ENCODE measurements around the gene MAST4.

Gene MAST4

GRCh38 chr5:67021031-67021430 lies 424.8 kb downstream of the MAST4 start:
- no peak for DNase-seq (ENCODE audit: low read depth)

- DNase-seq (ENCODE audit: low read depth), result no peak
These were observed 425.3 kb downstream of the MAST4 start for GRCh38 chr5:67021521-67021920.

- DNase-seq (ENCODE audit: low read depth), result peak; percentile 51
These were observed 425.8 kb downstream of the MAST4 start for GRCh38 chr5:67021962-67022361.

- no peak for DNase-seq (ENCODE audit: low read depth)
These were observed 429.3 kb downstream of the MAST4 start for GRCh38 chr5:67025457-67025856.

- DNase-seq (ENCODE audit: low read depth), result no peak
These were observed 430.1 kb downstream of the MAST4 start for GRCh38 chr5:67026278-67026677.

GRCh38 chr5:67027171-67027570 lies 431.0 kb downstream of the MAST4 start:
- DNase-seq (ENCODE audit: low read depth), result no peak

- no peak for DNase-seq (ENCODE audit: low read depth)
These were observed 432.2 kb downstream of the MAST4 start for GRCh38 chr5:67028371-67028770.

- no peak for DNase-seq (ENCODE audit: low read depth)
These were observed 432.7 kb downstream of the MAST4 start for GRCh38 chr5:67028941-67029340.

- no peak for DNase-seq (ENCODE audit: low read depth)
These were observed 433.3 kb downstream of the MAST4 start for GRCh38 chr5:67029481-67029880.

- DNase-seq (ENCODE audit: low read depth), result peak; percentile 78
These were observed 434.3 kb downstream of the MAST4 start for GRCh38 chr5:67030289-67031056.

GRCh38 chr5:67031057-67031443 lies 434.9 kb downstream of the MAST4 start:
- DNase-seq (ENCODE audit: low read depth), result no peak

GRCh38 chr5:67031692-67032091 lies 435.5 kb downstream of the MAST4 start:
- no peak for DNase-seq (ENCODE audit: low read depth)

GRCh38 chr5:67032921-67033664 lies 436.9 kb downstream of the MAST4 start:
- peak; percentile 75 for DNase-seq (ENCODE audit: low read depth)

- DNase-seq (ENCODE audit: low read depth), result no peak
These were observed 437.9 kb downstream of the MAST4 start for GRCh38 chr5:67033880-67034651.

GRCh38 chr5:67035098-67035740 lies 439.0 kb downstream of the MAST4 start:
- no peak for DNase-seq (ENCODE audit: low read depth)

- no peak for DNase-seq (ENCODE audit: low read depth)
These were observed 441.0 kb downstream of the MAST4 start for GRCh38 chr5:67037171-67037570.

- no peak for DNase-seq (ENCODE audit: low read depth)
These were observed 442.8 kb downstream of the MAST4 start for GRCh38 chr5:67038817-67039603.

GRCh38 chr5:67042176-67043003 lies 446.2 kb downstream of the MAST4 start:
- no peak for DNase-seq (ENCODE audit: low read depth)

- no peak for DNase-seq (ENCODE audit: low read depth)
These were observed 447.8 kb downstream of the MAST4 start for GRCh38 chr5:67043796-67044511.

All from fibroblast of gingiva (primary cell).